ENCODE measurements around the gene ASB13.

DNA sequence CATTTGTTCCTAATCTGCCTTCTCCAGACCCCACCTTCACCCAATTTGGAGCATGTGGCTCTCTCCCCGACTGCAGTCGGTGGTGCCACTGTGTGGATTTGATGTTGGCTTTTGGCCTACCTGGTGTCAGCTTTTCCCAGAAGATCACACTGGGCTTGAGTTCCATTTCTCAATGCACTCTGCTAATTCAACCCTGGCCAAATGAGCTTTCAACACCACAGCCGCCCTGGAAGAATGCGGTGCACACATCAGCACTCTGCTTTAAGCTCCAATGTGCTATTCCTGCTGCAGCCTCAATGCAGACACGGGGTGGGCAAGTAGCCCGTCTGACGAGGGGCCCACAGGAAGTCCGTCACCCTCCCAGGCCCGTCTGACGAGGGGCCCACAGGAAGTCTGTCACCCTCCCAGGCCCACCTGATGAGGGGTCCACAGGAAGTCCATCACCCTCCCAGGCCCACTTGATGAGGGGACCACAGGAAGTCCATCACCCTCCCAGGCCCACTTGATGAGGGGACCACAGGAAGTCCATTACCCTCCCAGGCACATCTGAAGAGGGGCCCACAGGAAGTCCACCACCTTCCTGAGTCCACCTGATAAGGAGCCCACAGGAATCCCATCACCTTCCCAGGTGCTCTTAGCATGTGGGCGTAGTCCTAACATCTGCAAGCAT lies 64.4 kb downstream of the ASB13 start:
- TF ChIP-seq ATF3 (IDR thresholded peaks at IDR 0.05; ENCODE audit: borderline replicate concordance, extremely low read depth, low read depth, low read length), result no peak
- TF ChIP-seq, protein P1, sequence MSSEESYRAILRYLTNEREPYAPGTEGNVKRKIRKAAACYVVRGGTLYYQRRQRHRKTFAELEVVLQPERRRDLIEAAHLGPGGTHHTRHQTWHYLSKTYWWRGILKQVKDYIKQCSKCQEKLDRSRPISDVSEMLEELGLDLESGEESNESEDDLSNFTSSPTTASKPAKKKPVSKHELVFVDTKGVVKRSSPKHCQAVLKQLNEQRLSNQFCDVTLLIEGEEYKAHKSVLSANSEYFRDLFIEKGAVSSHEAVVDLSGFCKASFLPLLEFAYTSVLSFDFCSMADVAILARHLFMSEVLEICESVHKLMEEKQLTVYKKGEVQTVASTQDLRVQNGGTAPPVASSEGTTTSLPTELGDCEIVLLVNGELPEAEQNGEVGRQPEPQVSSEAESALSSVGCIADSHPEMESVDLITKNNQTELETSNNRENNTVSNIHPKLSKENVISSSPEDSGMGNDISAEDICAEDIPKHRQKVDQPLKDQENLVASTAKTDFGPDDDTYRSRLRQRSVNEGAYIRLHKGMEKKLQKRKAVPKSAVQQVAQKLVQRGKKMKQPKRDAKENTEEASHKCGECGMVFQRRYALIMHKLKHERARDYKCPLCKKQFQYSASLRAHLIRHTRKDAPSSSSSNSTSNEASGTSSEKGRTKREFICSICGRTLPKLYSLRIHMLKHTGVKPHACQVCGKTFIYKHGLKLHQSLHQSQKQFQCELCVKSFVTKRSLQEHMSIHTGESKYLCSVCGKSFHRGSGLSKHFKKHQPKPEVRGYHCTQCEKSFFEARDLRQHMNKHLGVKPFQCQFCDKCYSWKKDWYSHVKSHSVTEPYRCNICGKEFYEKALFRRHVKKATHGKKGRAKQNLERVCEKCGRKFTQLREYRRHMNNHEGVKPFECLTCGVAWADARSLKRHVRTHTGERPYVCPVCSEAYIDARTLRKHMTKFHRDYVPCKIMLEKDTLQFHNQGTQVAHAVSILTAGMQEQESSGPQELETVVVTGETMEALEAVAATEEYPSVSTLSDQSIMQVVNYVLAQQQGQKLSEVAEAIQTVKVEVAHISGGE (CRISPR knock-in tag; IDR thresholded peaks at IDR 0.05), result no peak
- no peak for TF ChIP-seq POLR2AphosphoS5 (IDR thresholded peaks at IDR 0.05; ENCODE audit: low read length)
- no peak for TF ChIP-seq ZSCAN29 (IDR thresholded peaks at IDR 0.05)
- TF ChIP-seq MTA2 (IDR thresholded peaks at IDR 0.05; ENCODE audit: low read depth), result no peak
- TF ChIP-seq CBX5 (IDR thresholded peaks at IDR 0.05; ENCODE audit: low read depth), result no peak
- TF ChIP-seq HCFC1 (IDR thresholded peaks at IDR 0.05; ENCODE audit: low read length), result no peak
- TF ChIP-seq, protein P2, sequence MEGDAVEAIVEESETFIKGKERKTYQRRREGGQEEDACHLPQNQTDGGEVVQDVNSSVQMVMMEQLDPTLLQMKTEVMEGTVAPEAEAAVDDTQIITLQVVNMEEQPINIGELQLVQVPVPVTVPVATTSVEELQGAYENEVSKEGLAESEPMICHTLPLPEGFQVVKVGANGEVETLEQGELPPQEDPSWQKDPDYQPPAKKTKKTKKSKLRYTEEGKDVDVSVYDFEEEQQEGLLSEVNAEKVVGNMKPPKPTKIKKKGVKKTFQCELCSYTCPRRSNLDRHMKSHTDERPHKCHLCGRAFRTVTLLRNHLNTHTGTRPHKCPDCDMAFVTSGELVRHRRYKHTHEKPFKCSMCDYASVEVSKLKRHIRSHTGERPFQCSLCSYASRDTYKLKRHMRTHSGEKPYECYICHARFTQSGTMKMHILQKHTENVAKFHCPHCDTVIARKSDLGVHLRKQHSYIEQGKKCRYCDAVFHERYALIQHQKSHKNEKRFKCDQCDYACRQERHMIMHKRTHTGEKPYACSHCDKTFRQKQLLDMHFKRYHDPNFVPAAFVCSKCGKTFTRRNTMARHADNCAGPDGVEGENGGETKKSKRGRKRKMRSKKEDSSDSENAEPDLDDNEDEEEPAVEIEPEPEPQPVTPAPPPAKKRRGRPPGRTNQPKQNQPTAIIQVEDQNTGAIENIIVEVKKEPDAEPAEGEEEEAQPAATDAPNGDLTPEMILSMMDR (IDR thresholded peaks at IDR 0.05 in 2 of 3, conservative IDR thresholded peaks at IDR 0.05 in 1 of 3; ENCODE audit: control insufficient read depth in 2 of 3, extremely low read depth in 1 of 3, insufficient read depth in 1 of 3, low read depth in 3 of 3, low read length in 3 of 3), result no peak
